ENCODE data around the gene KLRC1. TPM values are rescaled to one million over a fixed set of nuclear protein-coding genes. Genes with fewer than 3 reads are reported as not detected.
"Not testable (repeated sequence)": the region's sequence is repeated elsewhere in the genome, so short reads cannot be mapped to it uniquely, and the experiment has no call there.

The KLRC1 gene
- total and polyA plus RNA-seq, 9 donors = 0.17 to 0.73 (median 0.52) TPM; not detected in 2

DNA sequence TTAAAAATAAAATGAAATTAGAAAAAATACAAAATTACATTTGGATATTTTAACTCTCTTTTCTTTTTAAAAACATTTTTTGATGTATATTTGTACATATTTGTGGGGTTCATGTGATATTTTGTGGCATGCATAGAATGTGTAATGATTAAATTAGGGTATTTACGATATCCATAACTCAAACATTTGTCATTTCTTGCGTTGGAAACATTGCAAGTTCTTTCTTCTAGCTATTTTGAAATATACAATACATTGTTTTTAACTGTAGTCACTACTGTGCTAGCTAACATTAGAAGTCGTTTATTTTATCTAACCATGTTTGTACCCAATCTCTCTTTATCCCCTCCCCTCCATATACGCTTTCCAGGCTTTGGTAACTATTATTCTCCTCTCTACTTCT lies 38.6 kb upstream of the KLRC1 start:
- H3K27ac ChIP-seq = no peak overlapping the region
- no peaks in the 10 kb centered on the region for H3K27me3 ChIP-seq
- H3K36me3 ChIP-seq = no peaks in the 10 kb centered on the region
- TF ChIP-seq POLR2A (IDR thresholded peaks at IDR 0.05) = no peak
- 66 to 77% (median 75%) methylated on average over 4 of the region's 4 CpGs for WGBS, 3 donors
- H3K9me3 ChIP-seq = no peaks in the 10 kb centered on the region
- no peak for DNase-seq
- intact Hi-C loops (cut with DNase I) = no loop called here
- H3K4me1 ChIP-seq (ENCODE audit: insufficient read depth) = no peaks in the 10 kb centered on the region
- H3K4me3 ChIP-seq = no peak overlapping the region

DNA sequence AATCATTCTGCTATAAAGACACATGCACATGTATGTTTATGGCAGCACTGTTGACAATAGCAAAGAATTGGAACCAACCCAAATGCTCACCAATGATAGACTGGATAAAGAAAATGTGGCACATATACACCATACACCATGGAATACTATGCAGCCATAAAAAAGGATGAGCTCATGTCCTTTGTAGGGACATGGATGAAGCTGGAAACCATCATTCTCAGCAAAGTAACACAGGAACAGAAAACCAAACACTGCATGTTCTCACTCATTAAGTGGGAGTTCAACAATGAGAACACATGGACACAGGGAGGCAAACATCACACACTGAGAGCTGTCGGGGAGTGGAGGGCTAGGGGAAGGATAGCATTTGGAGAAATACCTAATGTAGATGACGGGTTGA lies 34.2 kb upstream of the KLRC1 start:
- H3K9me3 ChIP-seq; H3K4me1 ChIP-seq (ENCODE audit: insufficient read depth); H3K36me3 ChIP-seq; intact Hi-C loops (cut with DNase I); H3K27me3 ChIP-seq; DNase-seq; H3K4me3 ChIP-seq; H3K27ac ChIP-seq: not testable (repeated sequence)
- 53 to 92% (median 87%) methylated on average over 2 of the region's 2 CpGs for WGBS, 3 donors

DNA sequence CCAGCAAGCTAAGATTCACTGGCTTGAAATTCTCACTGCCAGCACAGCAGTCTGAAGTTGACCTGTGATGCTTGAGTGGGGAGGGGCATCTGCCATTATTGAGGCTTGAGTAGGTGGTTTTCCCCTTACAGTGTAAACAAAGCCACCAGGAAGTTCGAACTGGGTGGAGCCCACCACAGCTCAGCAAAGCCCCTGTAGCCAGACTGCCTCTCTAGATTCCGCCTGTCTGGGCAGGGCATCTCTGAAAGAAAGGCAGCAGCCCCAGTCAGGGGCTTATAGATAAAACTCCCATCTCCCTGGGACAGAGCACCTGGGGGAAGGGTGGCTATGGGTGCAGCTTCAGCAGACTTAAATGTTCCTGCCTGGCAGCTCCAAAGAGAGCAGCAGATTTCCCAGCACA lies 28.7 kb upstream of the KLRC1 start:
- DNase-seq; H3K4me3 ChIP-seq; H3K4me1 ChIP-seq (ENCODE audit: insufficient read depth); H3K27me3 ChIP-seq; H3K27ac ChIP-seq; intact Hi-C loops (cut with DNase I); H3K9me3 ChIP-seq; H3K36me3 ChIP-seq: not testable (repeated sequence)
- whole genome bisulfite sequencing, 3 donors = 69 to 78% (median 71%) methylated on average over 2 of the region's 2 CpGs

DNA sequence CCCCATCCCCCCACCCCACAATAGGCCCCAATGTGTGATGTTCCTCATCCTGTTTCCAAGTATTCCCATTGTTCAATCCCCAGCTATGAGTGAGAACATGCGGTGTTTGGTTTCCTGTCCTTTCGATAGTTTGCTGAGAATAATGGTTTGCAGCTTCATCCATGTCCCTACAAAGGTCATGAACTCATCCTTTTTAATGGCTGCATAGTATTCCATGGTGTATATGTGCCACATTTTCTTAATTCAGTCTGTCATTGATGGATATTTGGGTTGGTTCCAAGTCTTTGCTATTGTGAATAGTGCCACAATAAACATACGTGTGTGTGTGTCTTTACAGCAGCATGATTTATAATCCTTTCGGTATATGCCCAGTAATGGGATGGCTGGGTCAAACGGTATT lies 19.6 kb upstream of the KLRC1 start:
- H3K36me3 ChIP-seq; H3K9me3 ChIP-seq; intact Hi-C loops (cut with DNase I); H3K4me3 ChIP-seq; H3K4me1 ChIP-seq (ENCODE audit: insufficient read depth); H3K27ac ChIP-seq; H3K27me3 ChIP-seq; DNase-seq: not testable (repeated sequence)
- 89 to 93% (median 93%) methylated on average over 5 of the region's 5 CpGs for WGBS, 3 donors

- intact Hi-C loops (cut with DNase I) = no loop called here
- WGBS, 3 donors = 80 to 91% (median 86%) methylated on average over 1 of the region's 1 CpG
- no peak for TF ChIP-seq CTCF (IDR thresholded peaks at IDR 0.05)
- TF ChIP-seq EP300 (IDR thresholded peaks at IDR 0.05) = no peak
- TF ChIP-seq POLR2A (IDR thresholded peaks at IDR 0.05) = no peak
- Histone ChIP-seq H3K36me3 (no peaks in the 10 kb centered on the region), H3K4me3 (no peak overlapping the region), H3K27me3 (no peaks in the 10 kb centered on the region), H3K9me3 (no peaks in the 10 kb centered on the region), H3K4me1 (ENCODE audit: insufficient read depth) (no peaks in the 10 kb centered on the region), H3K27ac (no peak overlapping the region)
- no peak for DNase-seq
Observed at GRCh38 chr12:10469701-10470100, 16.5 kb upstream of the KLRC1 start.

- Histone ChIP-seq H3K27me3 (no peaks in the 10 kb centered on the region), H3K9me3 (no peaks in the 10 kb centered on the region), H3K27ac (no peak overlapping the region), H3K4me1 (ENCODE audit: insufficient read depth) (no peaks in the 10 kb centered on the region), H3K36me3 (no peaks in the 10 kb centered on the region), H3K4me3 (no peak overlapping the region)
- WGBS, 3 donors = 79 to 88% (median 85%) methylated on average over 4 of the region's 4 CpGs
- no peak for DNase-seq
- TF ChIP-seq CTCF (IDR thresholded peaks at IDR 0.05) = no peak
- TF ChIP-seq EP300 (IDR thresholded peaks at IDR 0.05) = no peak
- TF ChIP-seq POLR2A (IDR thresholded peaks at IDR 0.05) = no peak
- intact Hi-C loops (cut with DNase I) = no loop called here
Observed at GRCh38 chr12:10466311-10466710, 13.1 kb upstream of the KLRC1 start.

DNA sequence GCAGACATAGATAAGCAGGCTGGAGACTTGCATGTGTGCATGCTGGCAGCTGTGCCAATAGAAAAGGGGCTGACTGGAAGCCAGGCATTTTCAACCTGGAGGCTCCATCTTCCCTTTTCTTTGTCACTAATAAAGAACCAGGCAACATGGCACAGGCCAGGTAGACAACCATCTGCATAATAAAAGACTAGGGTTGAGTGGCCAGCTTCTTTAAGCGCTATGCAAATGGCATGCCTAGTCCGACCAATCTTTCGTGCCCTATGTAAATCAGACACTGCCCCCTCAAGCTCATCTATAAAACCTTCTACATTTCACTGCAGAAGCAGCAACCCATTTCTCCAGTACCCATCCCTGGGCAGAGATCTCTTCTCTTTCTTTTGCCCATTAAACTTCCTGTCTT lies 4.6 kb upstream of the KLRC1 start:
- Histone ChIP-seq H3K9me3 (no peaks in the 10 kb centered on the region), H3K27me3 (no peaks in the 10 kb centered on the region), H3K4me3 (no peak overlapping the region), H3K27ac (no peak overlapping the region), H3K36me3 (no peaks in the 10 kb centered on the region), H3K4me1 (ENCODE audit: insufficient read depth) (no peaks in the 10 kb centered on the region)
- DNase-seq = no peak
- intact Hi-C loops (cut with DNase I) = no loop called here
- TF ChIP-seq EP300 (IDR thresholded peaks at IDR 0.05) (no peak), POLR2A (IDR thresholded peaks at IDR 0.05) (no peak), CTCF (IDR thresholded peaks at IDR 0.05) (no peak)
- 86 to 90% (median 88%) methylated on average over 3 of the region's 3 CpGs for WGBS, 3 donors

Measured in ovary (tissue), 9 donors.